Inflammatory macrophage treated with lipopolysaccharide for 4 hours (primary cell): ENCODE data around the gene CCDC174.
A peak's percentile ranks its signal among the peaks of the same experiment; 100 is the strongest.

Experiments used
- DNase-seq: peaks from one replicate; pipeline ENCODE4 v3.0.0-alpha.2; 2020

CCDC174 gene

DNA sequence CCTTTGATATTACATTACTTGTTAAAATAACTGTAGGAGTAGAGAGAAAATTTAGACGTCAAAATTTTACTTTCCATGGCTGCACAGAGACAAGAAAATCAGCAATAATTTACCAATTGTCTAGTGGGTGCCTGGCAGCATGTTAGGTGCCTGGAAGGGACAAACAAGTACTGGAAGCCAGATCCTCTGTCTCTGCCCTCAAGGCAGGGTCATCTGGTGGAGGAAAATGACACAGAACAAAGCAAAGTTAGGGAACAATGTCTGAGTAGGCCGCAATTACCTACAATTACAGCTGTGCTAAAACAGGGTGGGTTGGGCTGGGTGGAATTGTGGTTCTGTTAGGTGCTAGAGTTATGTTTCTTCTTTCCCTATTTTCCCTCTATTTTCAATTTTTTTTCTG is 7.4 kb downstream of the CCDC174 start:
- no peak for DNase-seq

DNA sequence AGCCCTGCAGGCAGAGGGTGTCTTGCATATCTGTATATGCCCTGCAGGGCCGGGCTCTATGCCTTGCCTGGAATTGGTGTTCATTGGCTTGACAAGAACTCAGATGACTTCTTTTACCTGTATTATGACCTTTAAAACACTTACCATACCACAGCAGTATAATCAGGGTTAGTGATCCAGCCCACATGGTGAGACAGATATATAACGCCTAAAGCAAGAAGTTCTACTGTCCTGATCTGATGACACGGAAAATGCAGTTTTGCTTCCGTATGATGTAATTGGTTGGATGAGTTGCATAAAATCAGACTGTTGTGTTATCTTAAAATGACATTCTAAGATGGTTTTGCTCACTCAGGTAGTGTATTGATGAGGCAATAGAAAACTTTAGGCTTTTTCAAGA is 9.4 kb downstream of the CCDC174 start:
- no peak for DNase-seq

DNA sequence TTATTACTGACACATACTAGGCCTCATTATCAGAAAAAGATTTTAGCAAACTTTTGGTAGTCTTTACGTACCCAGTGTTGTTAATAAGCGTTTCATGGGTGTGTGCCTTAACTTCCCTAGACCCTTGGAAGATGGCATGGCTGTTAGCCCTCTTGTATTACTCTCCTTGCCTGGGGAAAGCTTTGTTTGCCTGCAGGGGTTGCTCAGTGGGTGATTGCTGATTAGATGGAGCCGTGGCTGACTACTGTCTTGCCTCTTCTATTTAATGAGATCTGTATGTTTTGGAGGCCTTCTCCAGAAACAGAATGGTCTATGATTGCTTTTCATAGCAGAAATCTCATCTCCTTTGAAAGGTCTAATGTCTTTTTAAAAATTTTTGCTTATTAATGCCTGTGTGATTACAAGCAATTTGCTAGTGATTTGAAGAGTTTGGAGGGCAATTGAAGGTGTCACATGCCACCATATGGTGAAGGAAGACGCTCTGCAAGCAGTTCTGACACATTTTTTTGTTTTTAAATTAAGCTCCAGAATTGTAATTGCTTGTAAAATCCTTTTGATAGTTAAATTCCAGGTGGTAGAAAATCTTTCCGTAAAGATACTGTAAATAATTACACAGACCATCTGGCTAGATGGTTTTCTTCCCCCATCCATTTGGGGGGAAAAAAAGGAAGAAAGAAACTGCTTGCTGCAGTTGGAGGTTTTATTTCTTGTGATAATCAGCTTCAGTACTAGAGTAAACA is 12.0 kb downstream of the CCDC174 start:
- no peak for DNase-seq

DNA sequence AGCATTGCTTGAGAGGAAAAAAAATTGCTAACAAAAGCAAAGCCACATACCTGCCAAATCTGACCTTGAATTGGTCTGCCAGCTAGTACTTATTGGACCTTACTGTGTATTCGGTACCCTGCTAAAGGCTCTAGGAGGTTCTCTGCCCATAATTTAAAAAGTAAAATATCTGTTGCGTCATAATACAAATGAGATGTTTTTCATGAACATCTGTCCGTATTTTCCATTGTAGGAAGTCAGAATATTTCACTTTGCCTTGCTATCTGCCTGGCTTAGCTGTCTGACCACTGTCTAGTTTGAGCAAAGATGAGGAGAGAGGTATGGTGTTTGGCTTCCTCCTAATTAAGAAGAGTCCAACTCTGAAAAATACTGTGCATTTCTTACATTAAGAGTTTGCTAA is 12.6 kb downstream of the CCDC174 start:
- DNase-seq = no peak

DNA sequence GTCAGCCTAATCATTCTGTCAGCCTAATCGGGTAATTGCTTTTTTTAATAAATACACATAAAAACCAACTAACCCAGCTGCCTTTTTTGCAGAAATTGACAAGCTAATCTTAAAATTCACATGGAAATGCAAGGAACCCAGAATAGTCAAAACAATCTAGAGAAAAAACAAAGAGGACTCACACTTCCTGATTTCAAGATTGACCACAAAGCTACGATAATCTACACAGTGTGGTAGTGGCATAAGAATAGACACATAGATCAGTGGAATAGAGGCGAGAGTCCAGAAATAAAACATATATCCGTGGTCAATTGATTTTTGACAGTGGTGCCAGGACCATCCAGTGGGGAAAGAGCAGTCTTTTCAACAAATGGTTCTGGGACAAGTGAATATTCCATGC is 21.0 kb downstream of the CCDC174 start:
- no peak for DNase-seq

DNA sequence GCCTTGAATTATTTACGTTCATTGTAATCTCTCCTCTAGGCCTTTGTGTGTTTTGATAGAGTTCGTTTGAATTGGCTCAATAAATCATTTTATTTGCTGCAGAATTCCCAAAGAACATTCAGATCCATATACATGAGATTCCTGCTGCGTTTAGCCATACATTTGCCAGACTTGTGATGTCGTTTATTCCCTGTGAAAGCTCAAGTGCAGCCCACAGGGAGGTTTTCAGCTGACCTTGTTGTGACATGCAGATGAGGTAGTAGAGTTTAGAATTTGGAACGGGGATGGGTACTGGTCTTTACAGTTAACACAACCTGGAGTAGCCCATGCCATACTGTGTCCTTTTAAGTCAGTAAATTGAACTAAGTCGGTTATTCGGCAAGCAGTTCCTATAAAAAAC is 23.3 kb downstream of the CCDC174 start, which contains the start of gene C3orf20:
Gene C3orf20, plus strand, starts transcription at position 301 of the 400 bp plus-strand sequence. CDS start 7,573 bp downstream, outside the sequence.
- DNase-seq = no peak

DNA sequence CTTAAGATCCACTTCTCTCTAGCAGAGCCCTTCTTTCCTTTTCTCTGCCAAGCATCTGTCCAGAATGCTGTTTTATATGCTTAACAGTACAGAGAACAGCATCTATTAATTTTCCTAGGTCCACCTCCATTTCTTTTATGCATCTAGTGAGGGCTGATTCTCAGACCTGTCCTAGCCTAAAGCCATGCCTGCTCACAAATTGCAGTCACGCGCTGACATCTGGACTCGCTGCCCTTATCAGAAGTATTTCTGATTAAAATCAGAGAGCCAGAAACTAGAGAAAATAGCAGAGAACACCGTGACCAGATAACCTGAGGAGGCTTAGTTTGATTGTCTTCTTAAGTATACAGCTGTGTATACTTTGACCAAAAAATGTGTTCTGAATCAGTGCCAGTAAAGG is 25.3 kb downstream of the CCDC174 start:
- no peak for DNase-seq

DNA sequence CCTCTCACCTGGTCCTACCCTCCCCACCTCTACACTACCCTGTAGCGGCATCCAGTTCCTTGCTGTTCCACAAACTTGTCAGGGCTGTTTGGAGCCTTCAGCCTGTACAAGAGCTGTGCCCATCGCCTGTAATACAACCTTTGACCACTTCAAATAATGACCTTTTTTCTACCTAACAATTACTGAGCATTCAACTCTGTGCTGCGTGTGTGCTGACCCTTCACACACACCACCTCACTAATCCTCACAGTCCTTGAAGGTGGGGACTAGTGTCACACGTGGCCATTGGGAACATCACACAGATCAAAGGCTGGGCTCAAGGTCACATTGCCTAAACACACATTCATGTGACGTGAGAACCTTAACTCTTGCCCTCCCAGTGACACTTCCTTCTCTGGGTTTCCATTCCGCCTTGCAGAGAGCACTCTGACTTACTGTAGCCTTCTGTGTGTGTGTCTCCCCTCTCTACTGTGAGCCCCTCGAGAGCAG is 26.5 kb downstream of the CCDC174 start:
- no peak for DNase-seq

DNA sequence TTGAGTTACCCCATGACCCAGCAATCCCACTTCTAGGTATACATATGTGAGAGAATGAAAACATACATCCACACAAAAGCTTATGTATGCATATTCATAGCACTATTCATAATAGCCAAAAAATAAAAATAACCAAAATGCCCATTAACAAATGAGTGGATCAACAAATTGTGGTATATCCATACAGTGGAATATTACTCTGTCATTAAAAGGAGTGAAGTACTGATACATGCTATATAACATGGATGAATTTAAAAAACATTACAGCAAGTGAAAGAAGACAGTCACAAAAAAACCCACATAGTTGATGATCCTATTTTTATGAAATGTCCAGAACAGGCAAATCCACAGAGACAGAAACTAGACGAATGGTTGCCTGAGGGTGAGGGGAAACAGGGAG is 28.6 kb downstream of the CCDC174 start:
- DNase-seq = no peak

DNA sequence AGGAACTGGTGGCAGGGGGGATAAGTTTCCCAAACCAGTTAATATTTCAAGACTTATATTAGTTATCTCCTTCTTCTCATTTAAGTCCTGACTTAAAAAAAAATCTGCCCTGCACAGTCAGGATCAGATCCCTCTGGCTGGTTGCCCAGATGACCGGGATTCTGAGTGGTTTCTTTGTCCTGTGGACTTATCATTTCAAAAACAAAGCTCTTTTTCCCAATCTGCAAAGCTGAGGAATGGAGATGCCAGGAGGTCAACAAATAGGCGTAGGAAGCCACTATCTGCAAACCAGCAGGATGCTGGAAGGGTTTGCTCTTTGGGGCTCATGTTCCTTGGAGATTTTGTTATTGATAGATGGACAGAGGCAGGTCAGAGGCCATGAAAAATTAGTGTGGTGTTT is 29.2 kb downstream of the CCDC174 start:
- no peak for DNase-seq

DNA sequence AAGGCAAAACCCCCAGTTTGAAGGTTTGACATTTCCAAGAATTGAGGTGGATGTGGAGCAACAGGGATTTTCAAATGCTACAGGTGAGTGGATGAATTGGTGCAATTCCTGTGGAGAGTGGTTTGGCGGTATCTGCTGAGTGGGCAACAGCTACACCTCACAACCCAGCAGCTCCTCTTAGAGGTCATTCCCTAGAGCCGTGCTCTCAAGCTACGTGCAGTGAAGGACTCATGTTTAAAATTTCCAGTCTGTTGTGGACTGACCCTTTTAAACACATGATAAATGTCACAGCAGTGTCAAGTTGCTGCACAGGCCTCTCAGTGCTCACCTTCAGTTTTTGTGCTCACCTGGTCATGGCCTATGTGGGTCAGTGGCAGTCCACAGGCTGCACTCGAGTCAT is 32.9 kb downstream of the CCDC174 start:
- DNase-seq = no peak

DNA sequence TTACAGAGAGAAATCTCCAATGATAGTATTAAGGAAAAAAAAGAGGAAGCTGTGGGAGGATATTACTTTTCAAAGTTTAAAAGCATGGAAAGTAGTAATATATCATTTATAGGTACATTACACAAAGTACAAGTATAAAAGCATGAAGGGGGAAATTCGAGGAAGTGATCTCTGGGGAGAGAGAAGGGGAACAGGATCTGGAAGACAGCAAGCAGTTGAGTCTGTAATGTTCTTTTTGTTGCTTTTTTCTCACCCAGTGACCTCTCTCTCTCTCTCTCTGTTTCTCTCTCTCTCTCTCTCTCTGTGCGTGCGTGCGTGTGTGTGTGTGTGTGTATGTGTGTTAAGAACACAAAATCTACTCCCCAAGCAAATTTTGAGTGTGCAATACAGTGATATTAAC is 33.6 kb downstream of the CCDC174 start:
- DNase-seq = peak; percentile 13

DNA sequence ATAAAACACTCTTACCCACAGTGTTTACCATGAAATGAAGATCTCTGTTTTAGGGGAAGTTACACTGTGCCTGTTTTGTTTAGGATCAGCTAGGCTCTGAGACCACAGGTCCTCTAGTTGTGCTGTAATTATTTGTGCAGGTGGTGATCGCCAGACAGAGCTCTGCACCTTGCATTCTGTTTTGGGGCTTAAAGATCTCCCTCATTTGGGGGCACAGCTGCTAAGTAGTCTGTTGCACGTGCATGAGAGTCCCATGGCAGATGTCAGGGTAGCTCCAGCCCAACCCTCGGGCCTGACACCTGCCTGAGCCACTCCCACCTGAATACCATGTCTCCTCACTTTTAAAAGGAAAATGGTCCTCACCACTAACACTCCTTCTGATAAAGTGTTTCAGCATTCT is 35.8 kb downstream of the CCDC174 start:
- DNase-seq = no peak

DNA sequence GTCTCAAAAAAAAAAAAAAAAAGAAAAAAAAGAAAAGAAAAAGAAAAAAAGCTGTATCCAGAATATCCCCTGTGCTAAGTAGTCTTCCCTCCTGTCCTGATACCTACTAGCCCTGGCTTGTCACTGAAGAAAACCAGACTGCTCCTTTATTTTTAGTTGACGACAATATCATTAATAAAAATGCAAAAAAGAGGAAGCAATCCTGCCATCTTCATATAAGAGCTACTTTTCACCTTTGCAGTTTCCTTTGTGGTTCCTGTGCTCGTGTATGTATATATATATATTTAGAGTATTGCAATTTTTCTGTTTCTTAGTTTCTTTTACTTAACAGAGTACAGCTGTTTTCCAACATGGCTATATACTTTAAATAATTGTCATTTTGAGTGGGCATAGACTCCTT is 37.0 kb downstream of the CCDC174 start:
- no peak for DNase-seq

DNA sequence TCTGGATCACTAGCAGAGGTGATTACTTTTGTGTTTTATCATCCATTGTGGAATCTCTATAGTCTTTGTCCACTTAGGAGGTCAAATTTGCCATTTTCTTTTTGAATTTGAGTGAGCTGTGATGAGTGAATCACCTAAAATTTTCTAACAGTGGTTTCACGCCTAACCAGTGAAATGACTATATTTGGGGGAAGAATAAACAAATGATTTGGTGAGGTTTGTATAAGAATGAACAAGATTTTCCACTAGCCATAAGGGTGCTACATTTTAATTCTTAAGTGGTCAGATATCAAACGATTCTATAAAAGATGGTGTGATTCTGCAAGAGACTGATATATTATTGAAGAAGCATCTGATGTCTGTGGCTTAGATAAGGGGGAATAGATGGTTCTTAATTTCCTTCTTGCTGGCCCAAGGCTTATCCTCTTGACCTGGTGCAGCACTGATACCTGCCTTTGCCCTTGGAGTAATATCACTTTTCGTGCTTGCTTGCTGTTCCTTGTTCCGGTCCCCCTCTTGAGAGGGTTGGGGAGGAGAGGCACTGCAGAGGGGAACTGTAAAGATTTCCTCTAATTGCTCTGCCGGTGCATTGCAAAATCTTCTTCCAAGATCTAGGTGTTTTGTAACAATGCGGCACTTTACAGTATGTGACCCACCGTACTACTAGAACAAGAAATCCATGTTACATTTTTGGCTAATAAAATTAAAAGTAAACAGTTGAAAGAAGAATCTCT is 37.9 kb downstream of the CCDC174 start:
- DNase-seq = peak; percentile 31

DNA sequence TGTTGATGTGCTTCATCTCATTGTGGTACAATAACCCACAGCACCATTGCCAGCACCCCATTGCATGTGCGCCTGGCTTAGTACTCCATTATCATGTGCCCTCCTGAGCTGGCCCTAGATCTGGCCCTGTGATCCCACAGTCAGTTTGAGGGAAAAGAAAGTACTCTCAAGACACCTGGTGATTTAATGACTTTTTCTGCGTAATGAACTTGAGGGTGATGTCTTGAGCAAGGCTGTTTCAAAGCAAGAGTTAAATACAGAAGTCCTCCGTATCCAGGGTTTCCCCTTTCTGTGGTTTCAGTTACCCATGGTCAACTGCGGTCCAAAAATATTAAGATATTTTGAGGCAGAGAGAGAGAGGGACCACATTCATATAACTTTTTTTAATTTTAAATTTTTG is 39.7 kb downstream of the CCDC174 start:
- peak; percentile 88 for DNase-seq

DNA sequence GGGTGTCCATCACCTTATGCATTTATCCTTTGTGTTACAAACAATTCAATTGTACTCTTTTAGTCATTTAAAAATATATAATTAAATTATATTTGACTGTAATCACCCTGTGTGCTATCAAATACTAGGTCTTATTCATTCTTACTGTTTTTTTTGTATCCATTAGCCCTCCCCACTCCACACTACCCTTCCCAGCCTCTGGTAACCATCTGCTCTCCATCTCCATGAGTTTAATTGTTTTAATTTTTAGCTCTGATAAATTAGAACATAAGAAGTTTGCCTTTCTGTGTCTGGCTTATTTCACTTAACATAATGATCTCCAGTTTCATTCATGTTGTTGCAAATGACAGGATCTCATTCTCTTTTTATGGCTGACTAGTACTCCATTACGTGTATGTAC is 40.2 kb downstream of the CCDC174 start:
- peak; percentile 14 for DNase-seq

DNA sequence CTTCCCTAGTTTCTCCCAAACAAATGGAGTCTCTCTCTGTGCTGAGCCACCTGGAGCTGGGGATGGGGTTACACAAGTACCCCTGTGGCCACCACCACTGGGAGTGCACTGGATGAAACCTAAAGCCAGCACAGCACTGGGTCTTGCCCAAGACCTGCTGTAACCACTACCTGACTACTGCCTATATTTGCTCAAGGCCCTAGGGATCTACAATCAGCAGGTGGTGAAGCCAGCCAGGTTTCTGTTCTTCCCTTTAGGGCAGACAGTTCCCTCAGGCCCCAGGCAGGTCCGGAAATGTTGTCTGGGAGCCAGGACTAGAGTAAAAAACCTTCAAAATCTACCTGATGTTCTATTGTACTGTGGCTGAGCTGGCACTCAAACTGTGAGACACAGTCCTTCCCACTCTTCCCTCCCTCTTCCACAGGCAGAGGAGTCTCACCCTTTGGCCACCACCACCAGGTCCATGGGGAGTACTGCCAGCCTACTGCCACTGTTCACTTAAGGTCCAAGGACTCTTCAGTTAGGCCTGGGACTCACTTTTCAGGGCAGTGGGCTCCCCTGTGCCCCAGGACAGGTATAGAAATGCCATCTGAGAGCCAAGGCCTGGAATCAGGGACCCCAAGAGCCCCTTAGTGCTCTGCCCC is 47.2 kb downstream of the CCDC174 start:
- DNase-seq = no peak

DNA sequence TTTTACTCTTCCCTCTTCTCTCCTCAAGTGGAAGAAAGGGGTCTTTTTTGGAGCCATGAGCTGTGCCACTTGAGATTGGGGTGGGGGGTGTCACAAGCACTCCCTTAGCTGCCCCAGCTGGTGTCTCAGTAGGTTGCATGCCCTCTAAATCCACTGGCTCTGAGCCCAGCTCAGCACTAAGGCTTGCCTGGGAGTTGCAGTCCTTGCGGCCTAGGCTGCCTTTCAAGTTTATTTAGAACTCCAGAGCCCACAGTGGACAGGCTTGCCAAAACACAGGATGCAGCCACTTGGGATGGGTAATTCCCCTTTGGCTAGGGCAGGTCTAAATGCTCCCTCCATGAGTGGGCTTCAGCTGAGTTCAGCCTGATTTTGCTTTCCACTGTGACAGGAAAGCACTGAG is 48.1 kb downstream of the CCDC174 start:
- no peak for DNase-seq

DNA sequence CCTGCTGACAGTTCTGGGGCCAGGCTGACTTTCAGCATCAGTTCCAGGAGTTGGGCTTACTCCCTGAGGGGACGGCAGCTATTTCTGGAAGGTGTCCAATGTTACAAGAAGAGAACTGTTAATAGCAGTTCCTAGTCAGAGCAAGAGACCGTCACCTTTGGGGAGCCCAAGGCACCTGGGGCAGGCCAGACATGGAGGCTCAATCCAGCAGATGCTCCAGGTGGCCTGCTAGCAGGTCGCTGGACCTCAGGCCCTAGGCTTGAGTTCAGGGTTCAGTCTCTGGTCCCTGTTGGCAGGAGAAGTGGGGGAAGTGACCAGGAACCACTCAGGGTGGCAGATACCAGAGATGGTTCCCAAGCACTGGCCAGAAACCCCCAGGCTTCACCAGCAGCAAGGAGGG is 49.3 kb downstream of the CCDC174 start:
- DNase-seq = no peak

DNA sequence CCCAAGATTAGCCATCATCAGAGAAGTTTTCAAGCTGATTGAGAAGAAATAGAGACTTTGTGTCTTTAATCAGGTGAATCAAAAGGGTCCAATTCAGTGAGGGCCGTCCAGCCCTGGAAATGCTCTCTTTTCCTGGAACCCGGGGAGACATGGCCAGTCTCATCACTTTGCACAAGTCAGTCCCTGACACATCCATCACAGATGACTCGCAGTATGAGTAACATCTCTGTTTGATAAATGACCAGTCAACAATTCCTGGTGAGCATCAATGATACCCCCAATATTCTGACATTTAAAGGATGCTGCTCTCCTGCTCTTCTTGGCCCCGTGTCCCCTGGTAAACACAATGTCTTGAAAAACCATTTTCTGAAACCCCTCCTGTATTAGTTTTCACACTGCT is 50.1 kb downstream of the CCDC174 start:
- DNase-seq = no peak

DNA sequence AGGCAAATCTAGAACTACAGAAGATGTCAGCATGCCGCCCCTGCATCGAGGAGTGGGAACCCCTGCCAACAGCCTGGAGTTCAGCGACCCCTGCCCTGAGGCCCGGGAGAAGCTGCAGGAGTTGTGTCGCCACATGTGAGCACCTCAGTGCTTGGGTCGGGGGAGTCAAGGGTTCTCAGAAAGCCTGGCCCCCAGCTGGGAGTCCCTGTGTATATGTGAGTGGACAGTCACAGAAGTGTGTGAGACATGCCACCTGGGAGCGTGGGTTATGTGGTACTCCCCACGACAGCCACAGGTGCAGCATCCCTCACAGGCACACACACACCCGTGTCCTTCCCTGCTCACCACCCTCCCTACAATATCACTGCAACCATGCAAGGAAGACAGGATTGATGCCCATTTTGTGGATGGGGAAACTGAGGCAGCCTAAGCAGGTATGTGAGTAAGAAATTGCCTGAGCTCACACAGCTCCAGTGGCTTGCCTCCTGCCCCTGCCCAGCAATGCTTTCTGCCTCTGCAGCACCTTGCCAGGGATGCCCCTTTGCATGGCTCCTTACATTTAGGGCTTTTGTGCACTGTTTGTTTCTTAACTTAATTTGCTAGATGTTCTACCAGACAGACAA is 51.7 kb downstream of the CCDC174 start:
- DNase-seq = no peak

DNA sequence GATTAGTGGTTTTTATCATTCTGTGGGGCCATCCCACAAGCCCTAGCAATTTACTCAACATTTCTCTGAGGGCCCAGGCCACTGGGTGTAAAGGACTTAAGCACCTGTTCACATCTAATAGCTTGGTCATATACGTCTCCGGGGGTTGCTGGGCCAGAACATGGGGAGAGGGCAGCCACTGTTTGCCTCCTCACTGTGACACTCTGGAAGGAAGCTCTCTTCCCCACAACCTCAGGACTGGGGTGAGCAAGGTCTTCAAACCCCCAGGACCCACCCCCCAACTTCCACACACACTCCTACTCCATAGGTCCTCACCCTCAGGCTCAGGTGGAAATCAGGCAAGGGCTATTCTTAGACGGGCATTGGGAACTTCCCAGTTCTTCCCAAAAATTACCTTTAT is 52.2 kb downstream of the CCDC174 start:
- DNase-seq = no peak
